GM19023 (cell line): ENCODE data around the gene SMIM28.
"Not testable (repeated sequence)": the region's sequence is repeated elsewhere in the genome, so short reads cannot be mapped to it uniquely, and the experiment has no call there.

Experiments
- ATAC-seq: cut with Tn5 transposase; IDR thresholded peaks from one replicate; pipeline ENCODE4 v1.9.1; 2021; ENCODE audit warnings: mild to moderate bottlenecking, moderate library complexity; ENCODE audit not compliant: unreplicated experiment

The SMIM28 gene

GRCh38 chr6:138377844-138378243 lies at the start of gene SMIM28:
TSS of gene SMIM28 (plus strand) at chr6:138377905. CDS start at chr6:138378073, 168 bp downstream.
- ATAC-seq: no peak

- no peak for ATAC-seq
These were observed 49.5 kb upstream of the SMIM28 start for GRCh38 chr6:138328210-138328609.

GRCh38 chr6:138330763-138331162 lies 46.9 kb upstream of the SMIM28 start:
- no peak for ATAC-seq

GRCh38 chr6:138331444-138331843 lies 46.3 kb upstream of the SMIM28 start:
- ATAC-seq: no peak

GRCh38 chr6:138331984-138332383 lies 45.7 kb upstream of the SMIM28 start:
- no peak for ATAC-seq

GRCh38 chr6:138334000-138334399 lies 43.7 kb upstream of the SMIM28 start:
- ATAC-seq: no peak

GRCh38 chr6:138334963-138335362 lies 42.7 kb upstream of the SMIM28 start:
- no peak for ATAC-seq

- no peak for ATAC-seq
These were observed 41.5 kb upstream of the SMIM28 start for GRCh38 chr6:138336221-138336620.

- ATAC-seq: no peak
These were observed 40.6 kb upstream of the SMIM28 start for GRCh38 chr6:138337076-138337475.

GRCh38 chr6:138339024-138339423 lies 38.7 kb upstream of the SMIM28 start:
- ATAC-seq: no peak

GRCh38 chr6:138341176-138341575 lies 36.5 kb upstream of the SMIM28 start:
- no peak for ATAC-seq

GRCh38 chr6:138343112-138343511 lies 34.6 kb upstream of the SMIM28 start:
- no peak for ATAC-seq

GRCh38 chr6:138345565-138346285 lies 32.0 kb upstream of the SMIM28 start:
- ATAC-seq: no peak

GRCh38 chr6:138346302-138347195 lies 31.2 kb upstream of the SMIM28 start:
- no peak for ATAC-seq

- no peak for ATAC-seq
These were observed 29.8 kb upstream of the SMIM28 start for GRCh38 chr6:138347864-138348263.

GRCh38 chr6:138349891-138350290 lies 27.8 kb upstream of the SMIM28 start:
- no peak for ATAC-seq

- ATAC-seq: no peak
These were observed 19.8 kb upstream of the SMIM28 start for GRCh38 chr6:138357928-138358327.

GRCh38 chr6:138368684-138369083 lies 9.0 kb upstream of the SMIM28 start:
- not testable (repeated sequence) for ATAC-seq

GRCh38 chr6:138370631-138371451 lies 6.9 kb upstream of the SMIM28 start:
- no peak for ATAC-seq

GRCh38 chr6:138371452-138371711 lies 6.3 kb upstream of the SMIM28 start:
- ATAC-seq: no peak

GRCh38 chr6:138371720-138372119 lies 6.0 kb upstream of the SMIM28 start:
- ATAC-seq: no peak
